D341Med (cell line): ENCODE measurements around the gene CCM2.
"Not testable (repeated sequence)": the region's sequence is repeated elsewhere in the genome, so short reads cannot be mapped to it uniquely, and the experiment has no call there.

ENCODE experiments used
- DNase-seq: peaks from one replicate; pipeline ENCODE4 v3.0.0; 2012; ENCODE audit warnings: low spot score

The CCM2 gene

GRCh38 chr7:45034710-45035109 is 34.7 kb downstream of the CCM2 start:
- not testable (repeated sequence) for DNase-seq

GRCh38 chr7:45035371-45035770 is 35.4 kb downstream of the CCM2 start:
- DNase-seq, result no peak

- DNase-seq, result no peak
These were observed 35.9 kb downstream of the CCM2 start for GRCh38 chr7:45035893-45036292.

- no peak for DNase-seq
These were observed 36.3 kb downstream of the CCM2 start for GRCh38 chr7:45036317-45036716.

GRCh38 chr7:45036796-45037195 is 36.8 kb downstream of the CCM2 start:
- DNase-seq, result no peak

GRCh38 chr7:45037876-45038275 is 37.9 kb downstream of the CCM2 start:
- no peak for DNase-seq

GRCh38 chr7:45039106-45039505 is 39.1 kb downstream of the CCM2 start:
- DNase-seq, result no peak

- DNase-seq, result no peak
These were observed 44.3 kb downstream of the CCM2 start for GRCh38 chr7:45044338-45044737.

GRCh38 chr7:45048748-45049147 is 48.7 kb downstream of the CCM2 start:
- DNase-seq, result no peak

- DNase-seq, result no peak
These were observed 50.2 kb downstream of the CCM2 start for GRCh38 chr7:45050198-45050597.

- no peak for DNase-seq
These were observed 52.0 kb downstream of the CCM2 start for GRCh38 chr7:45052011-45052410.

GRCh38 chr7:45053401-45053800 is 53.4 kb downstream of the CCM2 start:
- DNase-seq, result no peak

- no peak for DNase-seq
These were observed 53.9 kb downstream of the CCM2 start for GRCh38 chr7:45053941-45054340.

- DNase-seq, result no peak
These were observed 54.4 kb downstream of the CCM2 start for GRCh38 chr7:45054442-45054841.

GRCh38 chr7:45055016-45055415 is 55.0 kb downstream of the CCM2 start:
- no peak for DNase-seq

GRCh38 chr7:45055594-45056219 is 55.7 kb downstream of the CCM2 start:
- DNase-seq, result no peak

GRCh38 chr7:45057878-45058277 is 57.9 kb downstream of the CCM2 start:
- no peak for DNase-seq

- DNase-seq, result no peak
These were observed 60.3 kb downstream of the CCM2 start for GRCh38 chr7:45060295-45060694.

- no peak for DNase-seq
These were observed 61.4 kb downstream of the CCM2 start for GRCh38 chr7:45061352-45061751.

GRCh38 chr7:45061806-45062425 is 61.9 kb downstream of the CCM2 start:
- no peak for DNase-seq

- DNase-seq, result no peak
These were observed 64.2 kb downstream of the CCM2 start for GRCh38 chr7:45064047-45064725.

- DNase-seq, result no peak
These were observed 65.3 kb downstream of the CCM2 start for GRCh38 chr7:45065031-45065995.
